Liver (tissue), 9 donors: Measurements from ENCODE around the gene GNG2. TPM values are rescaled to one million over a fixed set of nuclear protein-coding genes. Genes with fewer than 3 reads are reported as not detected.
A peak's percentile ranks its signal among the peaks of the same experiment; 100 is the strongest.

Experiments used
- DNase-seq: peaks from one replicate; pipeline ENCODE4 v3.0.0-alpha.2; 2017; ENCODE audit warnings: low spot score
- H3K27ac ChIP-seq, 2 donors: one replicate each; pipeline ENCODE4 v1.7.0; 2013; ENCODE audit warnings: inconsistent platforms in 2 of 2, low read length in 2 of 2, control low read depth in 1 of 2, low read depth in 1 of 2, mild to moderate bottlenecking in 1 of 2
- H3K27me3 ChIP-seq, 4 donors: one replicate each; pipeline versions ENCODE4 v1.6.1 to v1.7.0; 2013; ENCODE audit warnings: low read length in 3 of 4, inconsistent platforms in 1 of 4, mild to moderate bottlenecking in 1 of 4, moderate library complexity in 1 of 4; ENCODE audit not compliant: control insufficient read depth in 4 of 4, insufficient read depth in 4 of 4
- H3K36me3 ChIP-seq, 4 donors: one replicate each; pipeline versions ENCODE4 v1.6.1 to v1.7.0; 2013; ENCODE audit warnings: low read length in 3 of 4, mild to moderate bottlenecking in 3 of 4, low read depth in 1 of 4, moderate library complexity in 1 of 4; ENCODE audit not compliant: control insufficient read depth in 4 of 4, insufficient read depth in 3 of 4
- H3K4me1 ChIP-seq, 4 donors: one replicate each; pipeline versions ENCODE4 v1.6.1 to v1.7.0; 2013; ENCODE audit warnings: low read length in 3 of 4, mild to moderate bottlenecking in 3 of 4, moderate library complexity in 1 of 4; ENCODE audit not compliant: control insufficient read depth in 4 of 4, insufficient read depth in 4 of 4
- H3K4me3 ChIP-seq, 3 donors: one replicate each; pipeline versions ENCODE4 v1.6.1 to v1.7.0; 2013; ENCODE audit warnings: low read length in 3 of 3, control low read depth in 1 of 3, low read depth in 1 of 3, mild to moderate bottlenecking in 1 of 3
- H3K9ac ChIP-seq, 2 donors: one replicate each; pipeline ENCODE4 v1.7.0; 2013; ENCODE audit warnings: low read length in 2 of 2, mild to moderate bottlenecking in 2 of 2, moderate library complexity in 2 of 2, control low read depth in 1 of 2, low read depth in 1 of 2
- H3K9me3 ChIP-seq, 4 donors: one replicate each; pipeline versions ENCODE4 v1.6.1 to v1.7.0; 2013; ENCODE audit warnings: low read length in 3 of 4; ENCODE audit not compliant: control insufficient read depth in 4 of 4
- ATF3 ChIP-seq: IDR thresholded peaks from 2 replicates; pipeline ENCODE4 v1.6.1; 2016; ENCODE audit warnings: antibody characterized with exemption
- CTCF ChIP-seq: fragments of 150-350 bp; IDR thresholded peaks from 2 replicates; pipeline ENCODE4 v1.5.1; 2017; ENCODE audit warnings: improper control_type of control experiment, low read depth, low read length; ENCODE audit not compliant: missing input control
- EGR1 ChIP-seq, 2 donors: IDR thresholded peaks; 2 replicates each; pipeline ENCODE4 v1.6.1; 2016 to 2018; ENCODE audit warnings: antibody characterized with exemption in 2 of 2, low read depth in 2 of 2
- FOXA2 ChIP-seq: IDR thresholded peaks from 2 replicates; pipeline ENCODE4 v1.6.1; 2016; ENCODE audit warnings: antibody characterized with exemption
- HNF4A ChIP-seq, 2 donors: conservative IDR thresholded peaks; 2 replicates each; pipeline ENCODE4 v1.6.1; 2016; ENCODE audit warnings: antibody characterized with exemption in 2 of 2, mild to moderate bottlenecking in 2 of 2
- HNF4G ChIP-seq: IDR thresholded peaks from 2 replicates; pipeline ENCODE4 v1.6.1; 2016; ENCODE audit warnings: antibody characterized with exemption
- JUND ChIP-seq, 2 donors: IDR thresholded peaks; 2 replicates each; pipeline ENCODE4 v1.6.1; 2016; ENCODE audit warnings: antibody characterized with exemption in 2 of 2
- NR2F2 ChIP-seq: IDR thresholded peaks from 2 replicates; pipeline ENCODE4 v1.6.1; 2016; ENCODE audit warnings: antibody characterized with exemption
- RAD21 ChIP-seq, 2 donors: IDR thresholded peaks; 2 replicates each; pipeline ENCODE4 v1.6.1; 2016; ENCODE audit warnings: antibody characterized with exemption in 2 of 2, mild to moderate bottlenecking in 2 of 2
- REST ChIP-seq: IDR thresholded peaks from 2 replicates; pipeline ENCODE4 v1.6.1; 2016; ENCODE audit warnings: antibody characterized with exemption, mild to moderate bottlenecking
- RXRA ChIP-seq, 2 donors: IDR thresholded peaks; 2 replicates each; pipeline ENCODE4 v1.6.1; 2017 to 2018; ENCODE audit warnings: antibody characterized with exemption in 2 of 2, mild to moderate bottlenecking in 1 of 2
- SP1 ChIP-seq: IDR thresholded peaks from 2 replicates; pipeline ENCODE4 v1.6.1; 2018; ENCODE audit warnings: antibody characterized with exemption, mild to moderate bottlenecking
- TAF1 ChIP-seq: conservative IDR thresholded peaks from 2 replicates; pipeline ENCODE4 v1.6.1; 2016; ENCODE audit warnings: antibody characterized with exemption, mild to moderate bottlenecking
- YY1 ChIP-seq: IDR thresholded peaks from 2 replicates; pipeline ENCODE4 v1.6.1; 2016; ENCODE audit warnings: antibody characterized with exemption, mild to moderate bottlenecking
- ZBTB33 ChIP-seq: IDR thresholded peaks from 2 replicates; pipeline ENCODE4 v1.6.1; 2016; ENCODE audit warnings: antibody characterized with exemption
- whole genome bisulfite sequencing: extraction: QIAGEN DNeasy Blood & Tissue Kit; methylation state at CpG from one replicate; pipeline ENCODE4 v1.1.7; 2013; 5-methylcytosine and 5-hydroxymethylcytosine counted together
- polyA plus RNA-seq, 2 donors: library from polyadenylated mRNA; stranded (reverse) in 1 of 2; unstranded in 1 of 2; fragments of 200-250 nt in 1 of 2; fragments of >200 nt in 1 of 2; fragmentation: Nextera tagmentation in 1 of 2; extraction: Ambion mirVana in 1 of 2; gene quantifications; one replicate each; pipeline versions ENCODE4 v1.2.1 to v1.2.3, GENCODE V29; 2013 to 2015
- total RNA-seq, 2 donors: library from RNA; depleted of rRNA; stranded (reverse); fragments of >200 nt; gene quantifications; one replicate each; pipeline ENCODE4 v1.2.3, GENCODE V29; 2014
- donor health status: healthy.
- donor health status: healthy.
- donor health status: healthy.
- donor health status: healthy.
- donor health status: healthy.

GNG2 gene
- total and polyA plus RNA-seq, 4 donors: 3.5 to 11.2 (median 4.4) TPM

- H3K36me3 ChIP-seq: no peaks in the 10 kb centered on the region
- H3K27ac ChIP-seq: no peak overlapping the region
- WGBS: 87% methylated on average over 5 of the region's 5 CpGs
- no peaks in the 10 kb centered on the region for H3K9me3 ChIP-seq
- no peak overlapping the region for H3K9ac ChIP-seq
- DNase-seq: no peak
- TF ChIP-seq JUND (IDR thresholded peaks at IDR 0.05): no peak
- no peak for TF ChIP-seq RAD21 (IDR thresholded peaks at IDR 0.05)
- no peak for TF ChIP-seq HNF4G
- TF ChIP-seq NR2F2: no peak
- no peak for TF ChIP-seq EGR1 (IDR thresholded peaks at IDR 0.05; ENCODE audit: low read depth in 2 of 2)
- TF ChIP-seq ZBTB33: no peak
- no peak for TF ChIP-seq YY1
- TF ChIP-seq TAF1: no peak
- no peak for TF ChIP-seq FOXA2
- TF ChIP-seq SP1: no peak
- no peak for TF ChIP-seq ATF3
- no peaks in the 10 kb centered on the region for H3K27me3 ChIP-seq
- H3K4me1 ChIP-seq: peaks cover 0 to 5% (median 1%) of the 10 kb centered on the region in 4 donors
- H3K4me3 ChIP-seq: no peak overlapping the region
These were observed 116.7 kb downstream of the GNG2 start for GRCh38 chr14:51977075-51977474.

GRCh38 chr14:51978681-51979085 lies 118.3 kb downstream of the GNG2 start:
- no peak for DNase-seq
- Histone ChIP-seq H3K27ac (no peak overlapping the region), H3K27me3 (no peaks in the 10 kb centered on the region), H3K36me3 (no peaks in the 10 kb centered on the region), H3K4me3 (no peak overlapping the region), H3K9me3 (no peaks in the 10 kb centered on the region), H3K4me1 (peaks cover 0 to 5% (median 1%) of the 10 kb centered on the region in 4 donors), H3K9ac (no peak overlapping the region)
- WGBS: 47% methylated on average over 2 of the region's 2 CpGs
- TF ChIP-seq YY1: no peak

- no peaks in the 10 kb centered on the region for H3K27me3 ChIP-seq
- H3K9me3 ChIP-seq: no peaks in the 10 kb centered on the region
- H3K9ac ChIP-seq: no peak overlapping the region
- H3K4me3 ChIP-seq: no peak overlapping the region
- peak; percentile 88 for DNase-seq
- 20% methylated on average over 17 of the region's 17 CpGs for WGBS
- no peak overlapping the region for H3K27ac ChIP-seq
- TF ChIP-seq RAD21 (IDR thresholded peaks at IDR 0.05) (peak; percentile 80 to 88), NR2F2 (peak; percentile 13), RXRA (IDR thresholded peaks at IDR 0.05) (no peak), FOXA2 (no peak), HNF4A (conservative IDR thresholded peaks at IDR 0.05) (peak; percentile 16 to 51), CTCF (peak; percentile 86), REST (no peak), TAF1 (no peak)
- H3K4me1 ChIP-seq: peaks cover 0 to 5% (median 1%) of the 10 kb centered on the region in 4 donors
- no peaks in the 10 kb centered on the region for H3K36me3 ChIP-seq
These were observed 118.8 kb downstream of the GNG2 start for GRCh38 chr14:51979088-51979709.
